ENCODE measurements around the gene LUC7L.

GRCh38 chr16:229731-230281 is 557 bp upstream of the LUC7L start:
- no peak for TF ChIP-seq RNF2 (IDR thresholded peaks at IDR 0.05; ENCODE audit: borderline replicate concordance, low read depth)
- no peak for TF ChIP-seq RFX5 (IDR thresholded peaks at IDR 0.05)
- TF ChIP-seq RAD21 (conservative IDR thresholded peaks at IDR 0.05 in 1 of 2, IDR thresholded peaks at IDR 0.05 in 1 of 2), result no peak
- no peak for TF ChIP-seq CBX2 (IDR thresholded peaks at IDR 0.05; ENCODE audit: borderline replicate concordance, low read depth)
- TF ChIP-seq MAFK (IDR thresholded peaks at IDR 0.05; ENCODE audit: partially characterized antibody), result peak; percentile 24
- no peak for TF ChIP-seq USF2 (IDR thresholded peaks at IDR 0.05)
- no peak for TF ChIP-seq EP300 (IDR thresholded peaks at IDR 0.05)
- TF ChIP-seq PHF8 (IDR thresholded peaks at IDR 0.05; ENCODE audit: borderline replicate concordance, low read depth), result no peak
